NT2/D1 (cell line): Measurements from ENCODE around the gene AKAP13.
A peak's percentile ranks its signal among the peaks of the same experiment; 100 is the strongest.

Experiments used
- DNase-seq: peaks from one replicate; pipeline ENCODE4 v3.0.0-alpha.2; 2011; ENCODE audit warnings: low read depth, low spot score
- H3K27me3 ChIP-seq: 2 replicates; pipeline ENCODE4 v1.6.0; 2011; ENCODE audit warnings: mild to moderate bottlenecking; ENCODE audit not compliant: insufficient read length, insufficient read depth
- H3K36me3 ChIP-seq: 2 replicates; pipeline ENCODE4 v1.6.1; 2011; ENCODE audit warnings: mild to moderate bottlenecking, low read length, mixed read lengths; ENCODE audit not compliant: insufficient read depth, insufficient read length
- H3K4me1 ChIP-seq: 2 replicates; pipeline ENCODE4 v1.5.1; 2011; ENCODE audit not compliant: insufficient read depth, insufficient read length
- H3K4me3 ChIP-seq: 2 replicates; pipeline ENCODE4 v1.5.1; 2011; ENCODE audit warnings: low read depth; ENCODE audit not compliant: insufficient read length
- H3K9ac ChIP-seq: 2 replicates; pipeline ENCODE4 v1.6.0; 2011; ENCODE audit warnings: low read depth; ENCODE audit not compliant: insufficient read length
- H3K9me3 ChIP-seq: 2 replicates; pipeline ENCODE4 v1.5.1; 2011; ENCODE audit warnings: mild to moderate bottlenecking, low read length; ENCODE audit not compliant: insufficient read depth
- SUZ12 ChIP-seq: IDR thresholded peaks from 2 replicates; pipeline ENCODE4 v1.6.1; 2011; ENCODE audit not compliant: insufficient read length, insufficient read depth; ENCODE audit errors: extremely low read depth
- YY1 ChIP-seq: IDR thresholded peaks from 2 replicates; pipeline ENCODE4 v1.6.1; 2011; ENCODE audit not compliant: insufficient read length, insufficient read depth
- ZNF274 ChIP-seq: IDR thresholded peaks from 2 replicates; pipeline ENCODE4 v1.6.1; 2011; ENCODE audit warnings: mild to moderate bottlenecking, low read depth, low read length

The AKAP13 gene

DNA sequence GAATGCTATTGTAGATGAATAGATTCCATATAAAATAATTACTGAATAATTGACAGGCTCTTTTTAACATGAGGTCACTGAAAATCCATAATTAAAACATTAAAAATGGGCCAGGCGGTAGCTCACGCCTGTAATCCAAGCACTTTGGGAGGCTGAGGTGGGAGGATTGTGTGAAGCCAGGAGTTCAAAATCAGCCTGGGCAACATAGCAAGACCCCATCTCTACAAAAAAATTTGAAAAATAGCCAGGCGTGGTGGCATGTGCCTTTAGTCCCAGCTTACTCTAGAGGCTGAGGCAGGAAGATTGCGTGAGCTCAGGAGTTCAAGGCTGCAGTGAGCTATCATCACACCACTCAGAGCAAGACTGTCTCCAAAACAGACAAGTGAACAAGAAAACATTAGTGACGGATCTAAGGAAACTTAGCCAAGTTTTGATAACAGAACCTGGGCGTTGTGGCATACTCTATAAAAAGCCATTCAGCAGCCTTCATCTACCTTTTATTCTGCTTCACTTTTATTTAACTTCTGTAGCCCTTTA is 303.8 kb downstream of the AKAP13 start:
- H3K27me3 ChIP-seq: no peaks in the 10 kb centered on the region
- no peak overlapping the region for H3K9ac ChIP-seq
- no peak for DNase-seq
- TF ChIP-seq ZNF274 (no peak), SUZ12 (no peak), YY1 (no peak)
- H3K4me1 ChIP-seq: no peaks in the 10 kb centered on the region
- H3K4me3 ChIP-seq: no peak overlapping the region
- no peaks in the 10 kb centered on the region for H3K9me3 ChIP-seq
- H3K36me3 ChIP-seq: peaks cover 42% of the 10 kb centered on the region

- Histone ChIP-seq H3K9ac (no peak overlapping the region), H3K36me3 (peaks cover 42% of the 10 kb centered on the region), H3K4me3 (no peak overlapping the region), H3K9me3 (no peaks in the 10 kb centered on the region), H3K27me3 (no peaks in the 10 kb centered on the region), H3K4me1 (no peaks in the 10 kb centered on the region)
- DNase-seq: no peak
- no peak for TF ChIP-seq SUZ12
- TF ChIP-seq ZNF274: no peak
- no peak for TF ChIP-seq YY1
Observed at GRCh38 chr15:85685356-85685755, 305.0 kb downstream of the AKAP13 start.

DNA sequence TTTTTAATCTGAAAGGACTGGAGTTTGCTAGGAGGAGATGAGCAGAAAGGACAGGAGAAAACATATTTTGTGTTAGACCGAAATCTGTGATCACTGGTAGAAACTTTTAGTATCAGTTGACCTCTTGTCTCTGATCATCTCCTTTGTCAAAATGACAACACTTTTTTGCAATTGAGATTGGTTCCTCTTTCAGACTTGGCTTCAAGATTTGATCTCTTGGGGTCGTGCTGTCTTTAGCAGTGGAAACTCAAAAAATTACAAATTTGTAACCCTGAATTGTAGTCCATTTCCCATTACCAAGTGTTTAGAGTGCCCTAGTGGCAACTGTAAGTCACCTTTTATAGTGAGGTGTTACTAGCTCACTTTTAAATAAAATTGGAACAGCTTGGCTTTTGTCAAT is 306.9 kb downstream of the AKAP13 start:
- Histone ChIP-seq H3K4me1 (no peaks in the 10 kb centered on the region), H3K9me3 (no peaks in the 10 kb centered on the region), H3K36me3 (peaks cover 47% of the 10 kb centered on the region), H3K4me3 (no peak overlapping the region), H3K9ac (no peak overlapping the region), H3K27me3 (no peaks in the 10 kb centered on the region)
- no peak for DNase-seq
- TF ChIP-seq SUZ12 (no peak), YY1 (no peak), ZNF274 (no peak)

- H3K4me1 ChIP-seq: no peaks in the 10 kb centered on the region
- no peaks in the 10 kb centered on the region for H3K9me3 ChIP-seq
- H3K27me3 ChIP-seq: no peaks in the 10 kb centered on the region
- no peak for TF ChIP-seq YY1
- TF ChIP-seq SUZ12: no peak
- TF ChIP-seq ZNF274: no peak
- DNase-seq: no peak
- peaks cover 52% of the 10 kb centered on the region for H3K36me3 ChIP-seq
- H3K9ac ChIP-seq: no peak overlapping the region
- no peak overlapping the region for H3K4me3 ChIP-seq
Observed at GRCh38 chr15:85688711-85689110, 308.3 kb downstream of the AKAP13 start.

GRCh38 chr15:85689729-85690128 is 309.3 kb downstream of the AKAP13 start:
- Histone ChIP-seq H3K4me1 (no peaks in the 10 kb centered on the region), H3K9ac (peak overlapping the region; percentile 58), H3K27me3 (no peaks in the 10 kb centered on the region), H3K9me3 (no peaks in the 10 kb centered on the region), H3K36me3 (peaks cover 51% of the 10 kb centered on the region), H3K4me3 (peak overlapping the region; percentile 22)
- peak; percentile 66 for DNase-seq
- no peak for TF ChIP-seq ZNF274
- no peak for TF ChIP-seq YY1
- TF ChIP-seq SUZ12: no peak

GRCh38 chr15:85690561-85691231 is 310.3 kb downstream of the AKAP13 start:
- no peak for DNase-seq
- Histone ChIP-seq H3K9me3 (no peaks in the 10 kb centered on the region), H3K36me3 (peaks cover 52% of the 10 kb centered on the region), H3K9ac (no peak overlapping the region), H3K4me3 (no peak overlapping the region), H3K27me3 (no peaks in the 10 kb centered on the region), H3K4me1 (no peaks in the 10 kb centered on the region)
- no peak for TF ChIP-seq SUZ12
- no peak for TF ChIP-seq YY1
- TF ChIP-seq ZNF274: no peak

DNA sequence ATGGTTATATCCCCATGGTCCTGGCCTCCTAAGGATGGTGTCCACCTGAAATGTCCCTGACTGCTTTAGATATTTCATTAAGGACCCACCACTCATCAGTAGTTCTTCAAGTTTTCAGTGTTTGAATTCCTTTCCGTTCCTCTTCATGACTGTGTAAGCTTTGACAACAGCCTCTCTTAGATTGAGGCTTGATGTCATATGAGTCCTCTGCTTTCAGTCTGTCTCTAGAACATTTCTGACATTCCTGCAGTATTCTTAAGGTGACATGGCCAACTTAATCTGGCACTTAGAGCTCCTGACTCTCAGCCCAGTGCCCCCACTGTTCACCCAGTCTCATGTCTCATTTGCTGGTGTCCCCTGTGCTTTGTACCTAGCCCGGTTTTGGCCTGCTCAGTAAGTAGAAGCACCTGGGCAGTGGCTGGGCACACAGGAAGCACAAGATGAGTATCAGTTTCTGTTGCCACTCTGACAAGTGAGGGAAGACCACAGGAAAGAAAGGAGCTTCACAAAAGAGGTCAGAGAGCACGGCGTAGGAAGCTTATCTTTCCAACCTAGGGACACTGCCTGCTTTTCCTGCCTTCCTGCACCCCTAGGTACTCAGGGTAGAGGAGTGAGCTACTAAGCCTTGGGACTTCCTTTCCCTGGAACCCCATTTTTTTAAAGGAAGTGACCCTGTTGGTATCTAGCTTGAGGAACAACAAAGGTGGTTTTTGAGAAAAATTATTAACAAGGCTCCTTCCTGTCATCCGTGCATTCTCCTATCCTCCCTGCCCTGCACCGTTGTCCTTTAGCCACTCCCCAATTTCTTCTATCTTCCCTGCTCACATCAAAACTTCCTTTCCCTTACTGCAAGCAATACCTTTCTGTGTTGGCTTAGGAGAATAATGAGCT is 311.2 kb downstream of the AKAP13 start:
- no peak for DNase-seq
- Histone ChIP-seq H3K4me3 (no peak overlapping the region), H3K27me3 (no peaks in the 10 kb centered on the region), H3K9ac (no peak overlapping the region), H3K36me3 (peaks cover 49% of the 10 kb centered on the region), H3K4me1 (no peaks in the 10 kb centered on the region), H3K9me3 (no peaks in the 10 kb centered on the region)
- TF ChIP-seq ZNF274 (no peak), YY1 (no peak), SUZ12 (no peak)
